D721Med (cell line): ENCODE measurements around the gene SHANK2.

Source experiments
- DNase-seq: peaks from one replicate; pipeline ENCODE4 v3.0.0; 2011; ENCODE audit warnings: low spot score; ENCODE audit not compliant: insufficient read length
- FAIRE-seq: peaks from 2 replicates; lab custom pipeline; 2011; peaks lifted over from hg19 to GRCh38; lab: Jason Lieb, UNC
- TF ChIP-seq, protein P1 (sequence below): IDR thresholded peaks from 2 replicates; pipeline ENCODE4 v1.5.1; 2012; ENCODE audit warnings: mild to moderate bottlenecking, control low read depth; ENCODE audit not compliant: insufficient read depth; ENCODE audit errors: missing control alignments

SHANK2 gene

DNA sequence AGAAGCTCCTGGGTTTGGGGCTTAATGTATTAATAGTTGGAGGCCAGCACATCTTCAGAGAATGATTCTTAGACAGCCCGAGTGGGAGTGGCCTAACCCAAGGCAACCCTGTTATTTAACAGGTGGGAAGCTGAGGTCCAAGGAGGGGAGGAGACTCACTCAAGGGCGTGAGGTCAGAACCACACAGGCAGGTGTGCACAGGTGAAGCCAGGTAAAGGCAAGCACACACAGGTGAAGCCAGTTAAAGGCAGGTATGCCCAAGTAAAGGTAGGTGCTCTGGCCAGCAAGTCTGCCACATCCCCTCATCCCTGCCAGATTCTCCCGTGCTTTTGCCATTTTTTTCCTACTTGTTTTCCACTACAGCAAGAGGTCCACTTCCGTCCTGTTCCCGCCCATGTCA is 2.9 kb upstream of the SHANK2 start:
- FAIRE-seq (no peak), DNase-seq (no peak)
- TF ChIP-seq, protein P1, sequence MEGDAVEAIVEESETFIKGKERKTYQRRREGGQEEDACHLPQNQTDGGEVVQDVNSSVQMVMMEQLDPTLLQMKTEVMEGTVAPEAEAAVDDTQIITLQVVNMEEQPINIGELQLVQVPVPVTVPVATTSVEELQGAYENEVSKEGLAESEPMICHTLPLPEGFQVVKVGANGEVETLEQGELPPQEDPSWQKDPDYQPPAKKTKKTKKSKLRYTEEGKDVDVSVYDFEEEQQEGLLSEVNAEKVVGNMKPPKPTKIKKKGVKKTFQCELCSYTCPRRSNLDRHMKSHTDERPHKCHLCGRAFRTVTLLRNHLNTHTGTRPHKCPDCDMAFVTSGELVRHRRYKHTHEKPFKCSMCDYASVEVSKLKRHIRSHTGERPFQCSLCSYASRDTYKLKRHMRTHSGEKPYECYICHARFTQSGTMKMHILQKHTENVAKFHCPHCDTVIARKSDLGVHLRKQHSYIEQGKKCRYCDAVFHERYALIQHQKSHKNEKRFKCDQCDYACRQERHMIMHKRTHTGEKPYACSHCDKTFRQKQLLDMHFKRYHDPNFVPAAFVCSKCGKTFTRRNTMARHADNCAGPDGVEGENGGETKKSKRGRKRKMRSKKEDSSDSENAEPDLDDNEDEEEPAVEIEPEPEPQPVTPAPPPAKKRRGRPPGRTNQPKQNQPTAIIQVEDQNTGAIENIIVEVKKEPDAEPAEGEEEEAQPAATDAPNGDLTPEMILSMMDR, result no peak

- TF ChIP-seq, protein P1, result no peak
- DNase-seq (no peak), FAIRE-seq (no peak)
Measured at GRCh38 chr11:71253794-71254193, 1.4 kb upstream of the SHANK2 start.

GRCh38 chr11:71252770-71253730 is 673 bp upstream of the SHANK2 start:
- FAIRE-seq, result no peak
- no peak for DNase-seq
- TF ChIP-seq, protein P1, result no peak

DNA sequence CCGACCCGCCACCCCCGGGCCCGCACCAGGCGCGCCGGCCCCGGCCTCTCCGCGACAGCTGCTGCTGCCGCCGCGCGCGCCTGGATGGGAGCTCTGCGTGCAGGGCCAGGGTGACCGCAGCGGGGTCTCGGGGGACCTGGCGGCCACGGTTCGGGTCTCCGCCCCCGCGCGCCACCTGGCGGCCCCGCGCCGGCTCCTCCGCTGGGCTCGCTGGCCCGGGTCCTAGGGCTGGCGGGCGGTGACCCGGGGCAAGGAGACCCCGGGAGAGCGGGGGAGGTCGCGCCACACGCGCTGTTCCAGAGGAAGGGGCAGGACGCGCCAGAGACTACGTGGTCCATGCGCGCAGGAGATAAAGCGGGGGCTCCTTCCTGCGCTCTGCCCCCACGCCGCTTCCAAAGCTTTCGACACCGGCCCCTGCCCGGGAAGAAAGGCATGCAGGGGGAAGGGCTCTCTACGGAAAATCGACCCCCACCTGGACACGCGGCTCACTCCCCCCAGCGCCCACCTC is 562 bp downstream of the SHANK2 start:
- TF ChIP-seq, protein P1, result peak; percentile 22
- FAIRE-seq (no peak), DNase-seq (no peak)

DNA sequence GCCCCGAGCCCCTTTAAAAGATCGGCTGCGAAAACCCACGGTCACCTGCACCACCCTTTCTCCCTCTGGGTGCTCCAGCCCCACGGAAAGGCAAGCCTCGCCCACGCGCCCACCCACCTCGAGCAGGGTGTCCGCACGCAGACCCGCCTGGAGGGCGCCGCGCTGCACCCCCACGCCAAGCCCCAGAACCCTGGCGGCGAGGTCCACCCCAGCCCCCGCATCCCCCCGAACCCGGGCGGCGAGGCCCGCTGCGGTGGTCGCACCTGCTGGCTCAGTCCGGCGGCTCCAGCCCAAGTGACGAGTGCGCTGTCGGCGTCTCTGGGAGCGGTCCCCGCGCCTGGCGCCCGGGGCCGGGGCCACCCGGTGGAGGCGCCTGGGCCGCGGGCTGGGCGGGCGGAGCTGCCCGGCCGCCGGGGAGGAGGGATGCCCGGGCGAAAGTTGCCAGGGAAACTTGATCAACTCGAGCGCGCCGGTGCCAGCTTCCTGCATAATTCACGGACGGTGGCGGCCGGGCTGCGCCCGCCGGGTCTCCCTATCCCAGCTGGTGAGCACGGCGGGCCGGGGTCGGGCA is 1.1 kb downstream of the SHANK2 start:
- DNase-seq (no peak), FAIRE-seq (no peak)
- TF ChIP-seq, protein P1, result no peak

- FAIRE-seq (no peak), DNase-seq (no peak)
- TF ChIP-seq, protein P1, result no peak
Measured at GRCh38 chr11:71250523-71251150, 1.7 kb downstream of the SHANK2 start.
